Esophagus muscularis mucosa (tissue), 4 donors: Measurements from ENCODE around the gene FYB1. TPM values are rescaled to one million over a fixed set of nuclear protein-coding genes. Genes with fewer than 3 reads are reported as not detected.

Experiments
- DNase-seq: peaks from one replicate; pipeline ENCODE4 v3.0.0-alpha.2; 2017; ENCODE audit errors: extremely low spot score
- H3K27ac ChIP-seq, 4 donors: fragments of 200-600 bp; sonication (generic); replicated peaks in 1 of 4; 1 replicate in 3 of 4; 2 replicates in 1 of 4; pipeline ENCODE4 v1.5.1; 2016 to 2019; ENCODE audit warnings: mild to moderate bottlenecking in 1 of 4
- H3K27me3 ChIP-seq, 4 donors: fragments of 200-600 bp; sonication (generic); one replicate each; pipeline versions ENCODE4 v1.5.1 to v1.6.0; 2016 to 2019
- H3K36me3 ChIP-seq, 4 donors: fragments of 200-600 bp; sonication (generic); one replicate each; pipeline ENCODE4 v1.5.1; 2016 to 2019
- H3K4me1 ChIP-seq, 4 donors: fragments of 200-600 bp; sonication (generic); one replicate each; pipeline ENCODE4 v1.5.1; 2016 to 2019
- H3K4me3 ChIP-seq, 4 donors: fragments of 200-600 bp; sonication (generic); 1 replicate in 2 of 4; 2 replicates in 2 of 4; pipeline ENCODE4 v1.5.1; 2016 to 2019; ENCODE audit warnings: mild to moderate bottlenecking in 4 of 4, moderate library complexity in 1 of 4
- H3K9me3 ChIP-seq, 4 donors: fragments of 200-600 bp; sonication (generic); 1 replicate in 3 of 4; 2 replicates in 1 of 4; pipeline ENCODE4 v1.5.1; 2016 to 2019
- CTCF ChIP-seq, 3 experiments: fragments of 200-600 bp in 2 of 3; fragments of 450-650 bp in 1 of 3; sonication (generic) in 2 of 3; IDR thresholded peaks; one replicate each; pipeline ENCODE4 v1.5.1; 2017 to 2019; ENCODE audit warnings: antibody characterized with exemption in 3 of 3, mild to moderate bottlenecking in 2 of 3, moderate library complexity in 1 of 3
- EP300 ChIP-seq: sonication (generic); formaldehyde crosslinking; IDR thresholded peaks from one replicate; pipeline ENCODE4 v1.6.1; 2017; ENCODE audit warnings: antibody characterized with exemption
- POLR2A ChIP-seq: fragments of 450-650 bp; IDR thresholded peaks from one replicate; pipeline ENCODE4 v1.6.1; 2017; ENCODE audit warnings: antibody characterized with exemption, moderate library complexity, mild to moderate bottlenecking, low read depth
- POLR2AphosphoS5 ChIP-seq, 2 donors: sonication (generic); formaldehyde crosslinking; IDR thresholded peaks; one replicate each; pipeline ENCODE4 v1.6.1; 2017; ENCODE audit warnings: antibody characterized with exemption in 2 of 2
- WGBS: methylation state at CpG from one replicate; pipeline ENCODE4 v1.1.5; 2018; 5-methylcytosine and 5-hydroxymethylcytosine counted together
- intact Hi-C: fragments of 100-400 bp; cut with DNase I; formaldehyde crosslinking; loops from one replicate; pipeline ENCODE4 v1.15.1; 2023
- total RNA-seq, 4 donors: library from RNA; depleted of rRNA; stranded (reverse); fragments of >200 nt; gene quantifications; one replicate each; pipeline versions ENCODE4 v1.1.0 to v1.2.1, GENCODE V29; 2016

The FYB1 gene
- total RNA-seq, 4 donors from 2014 or later, result 3.2 to 12.9 (median 3.9) TPM

GRCh38 chr5:39076757-39077728 is 142.3 kb downstream of the FYB1 start:
- Histone ChIP-seq H3K27ac (peak overlapping the region; percentile 22 to 100 (median 99)), H3K4me1 (peaks cover 13 to 49% (median 41%) of the 10 kb centered on the region in 4 donors), H3K9me3 (no peaks in the 10 kb centered on the region), H3K27me3 (no peaks in the 10 kb centered on the region), H3K36me3 (no peaks in the 10 kb centered on the region), H3K4me3 (peak overlapping the region in 1 of 4 donors; percentile 18)
- DNase-seq, result no peak
- 37% methylated on average over 6 of the region's 6 CpGs for WGBS
- intact Hi-C loops, result loop anchor here (5.0 to 10.0 kb wide), 2 partner anchors 70 to 232 kb away; partner anchors contain the start of gene OSMR
- no peak for TF ChIP-seq POLR2A
- TF ChIP-seq EP300, result no peak
- no peak for TF ChIP-seq CTCF (IDR thresholded peaks at IDR 0.05)
- TF ChIP-seq POLR2AphosphoS5 (IDR thresholded peaks at IDR 0.05), result no peak

GRCh38 chr5:39076101-39076756 is 143.1 kb downstream of the FYB1 start:
- peaks cover 17 to 57% (median 49%) of the 10 kb centered on the region in 4 donors for H3K4me1 ChIP-seq
- no peaks in the 10 kb centered on the region for H3K27me3 ChIP-seq
- 61% methylated on average over 6 of the region's 6 CpGs for WGBS
- DNase-seq, result no peak
- H3K4me3 ChIP-seq, result peak overlapping the region in 1 of 4 donors; percentile 18
- TF ChIP-seq POLR2A, result no peak
- no peak for TF ChIP-seq CTCF (IDR thresholded peaks at IDR 0.05)
- H3K36me3 ChIP-seq, result no peaks in the 10 kb centered on the region
- peak overlapping the region; percentile 96 to 100 (median 99) for H3K27ac ChIP-seq
- H3K9me3 ChIP-seq, result no peaks in the 10 kb centered on the region
- intact Hi-C loops, result loop anchor here (5.0 to 10.0 kb wide), 2 partner anchors 69 to 231 kb away; partner anchors contain the start of gene OSMR

GRCh38 chr5:39074017-39074814 is 145.1 kb downstream of the FYB1 start, which contains the start of gene RICTOR:
Gene RICTOR, minus strand, starts transcription at chr5:39074399. Its CDS starts 22 bp downstream, at chr5:39074377.
- H3K36me3 ChIP-seq, result no peaks in the 10 kb centered on the region
- peak within 1 kb of the TSS; percentile 90 to 99 (median 95) for H3K4me3 ChIP-seq
- H3K27ac ChIP-seq, result peak within 1 kb of the TSS; percentile 96 to 100 (median 99)
- DNase-seq, result peak; percentile 96
- H3K9me3 ChIP-seq, result no peaks in the 10 kb centered on the region
- intact Hi-C loops, result loop anchor here (10.0 kb wide), 1 partner anchor 229 kb away; the partner anchor contains the start of gene OSMR
- 0% methylated on average over 7 of the region's 94 CpGs for WGBS
- TF ChIP-seq POLR2AphosphoS5 (IDR thresholded peaks at IDR 0.05) (peak; percentile 85 to 92), POLR2A (peak; percentile 22), CTCF (IDR thresholded peaks at IDR 0.05) (no peak), EP300 (no peak)
- H3K4me1 ChIP-seq, result peaks cover 21 to 64% (median 52%) of the 10 kb centered on the region in 4 donors
- no peaks in the 10 kb centered on the region for H3K27me3 ChIP-seq

- DNase-seq, result no peak
Measured at GRCh38 chr5:39073767-39074016, 145.7 kb downstream of the FYB1 start.

More at GRCh38 chr5:39073767-39074016, 145.7 kb downstream of the FYB1 start:
- Histone ChIP-seq H3K27me3 (no peaks in the 10 kb centered on the region), H3K36me3 (no peaks in the 10 kb centered on the region), H3K9me3 (no peaks in the 10 kb centered on the region), H3K27ac (peak overlapping the region; percentile 96 to 100 (median 99)), H3K4me1 (peaks cover 24 to 67% (median 54%) of the 10 kb centered on the region in 4 donors), H3K4me3 (peak overlapping the region; percentile 90 to 99 (median 95))
- 0% methylated on average over 5 of the region's 29 CpGs for WGBS
- TF ChIP-seq CTCF (IDR thresholded peaks at IDR 0.05) (no peak), POLR2AphosphoS5 (IDR thresholded peaks at IDR 0.05) (no peak), EP300 (no peak), POLR2A (no peak)
- intact Hi-C loops, result loop anchor here (10.0 kb wide), 1 partner anchor 229 kb away; the partner anchor contains the start of gene OSMR
